Suprapubic skin (tissue), 4 donors: Measurements from ENCODE around the gene DAP.

ENCODE experiments used
- EP300 ChIP-seq: sonication (generic); formaldehyde crosslinking; IDR thresholded peaks from one replicate; pipeline ENCODE4 v1.6.1; 2017; ENCODE audit warnings: antibody characterized with exemption
- POLR2A ChIP-seq, 2 donors: fragments of 450-650 bp; IDR thresholded peaks; one replicate each; pipeline ENCODE4 v1.6.1; 2017; ENCODE audit warnings: antibody characterized with exemption in 2 of 2, mild to moderate bottlenecking in 2 of 2, moderate library complexity in 2 of 2
- POLR2AphosphoS5 ChIP-seq, 3 donors: sonication (generic); formaldehyde crosslinking; IDR thresholded peaks; one replicate each; pipeline ENCODE4 v1.6.1; 2017; ENCODE audit warnings: antibody characterized with exemption in 3 of 3
- TF ChIP-seq, protein P1 (sequence below), 2 donors: fragments of 200-600 bp in 1 of 2; fragments of 450-650 bp in 1 of 2; sonication (generic) in 1 of 2; IDR thresholded peaks; one replicate each; pipeline ENCODE4 v1.5.1; 2016 to 2019; ENCODE audit warnings: antibody characterized with exemption in 2 of 2, mild to moderate bottlenecking in 1 of 2, moderate library complexity in 1 of 2

- TF ChIP-seq, protein P1, sequence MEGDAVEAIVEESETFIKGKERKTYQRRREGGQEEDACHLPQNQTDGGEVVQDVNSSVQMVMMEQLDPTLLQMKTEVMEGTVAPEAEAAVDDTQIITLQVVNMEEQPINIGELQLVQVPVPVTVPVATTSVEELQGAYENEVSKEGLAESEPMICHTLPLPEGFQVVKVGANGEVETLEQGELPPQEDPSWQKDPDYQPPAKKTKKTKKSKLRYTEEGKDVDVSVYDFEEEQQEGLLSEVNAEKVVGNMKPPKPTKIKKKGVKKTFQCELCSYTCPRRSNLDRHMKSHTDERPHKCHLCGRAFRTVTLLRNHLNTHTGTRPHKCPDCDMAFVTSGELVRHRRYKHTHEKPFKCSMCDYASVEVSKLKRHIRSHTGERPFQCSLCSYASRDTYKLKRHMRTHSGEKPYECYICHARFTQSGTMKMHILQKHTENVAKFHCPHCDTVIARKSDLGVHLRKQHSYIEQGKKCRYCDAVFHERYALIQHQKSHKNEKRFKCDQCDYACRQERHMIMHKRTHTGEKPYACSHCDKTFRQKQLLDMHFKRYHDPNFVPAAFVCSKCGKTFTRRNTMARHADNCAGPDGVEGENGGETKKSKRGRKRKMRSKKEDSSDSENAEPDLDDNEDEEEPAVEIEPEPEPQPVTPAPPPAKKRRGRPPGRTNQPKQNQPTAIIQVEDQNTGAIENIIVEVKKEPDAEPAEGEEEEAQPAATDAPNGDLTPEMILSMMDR (IDR thresholded peaks at IDR 0.05), result no peak
- TF ChIP-seq EP300, result no peak
- no peak for TF ChIP-seq POLR2A (IDR thresholded peaks at IDR 0.05)
- TF ChIP-seq POLR2AphosphoS5 (IDR thresholded peaks at IDR 0.05), result no peak
Measured at GRCh38 chr5:10702040-10702629, 58.9 kb downstream of the DAP start.
